ENCODE results near the gene RNF220.

The RNF220 gene

GRCh38 chr1:44587796-44588460 is 182.9 kb downstream of the RNF220 start:
- DNase-seq (ENCODE audit: low spot score) = no peak

- no peak for DNase-seq (ENCODE audit: low spot score)
Observed at GRCh38 chr1:44588551-44589210, 183.6 kb downstream of the RNF220 start.

- no peak for DNase-seq (ENCODE audit: low spot score)
Observed at GRCh38 chr1:44590475-44590874, 185.4 kb downstream of the RNF220 start.

GRCh38 chr1:44591381-44591780 is 186.3 kb downstream of the RNF220 start:
- no peak for DNase-seq (ENCODE audit: low spot score)

GRCh38 chr1:44592208-44593145 is 187.4 kb downstream of the RNF220 start:
- DNase-seq (ENCODE audit: low spot score) = no peak

GRCh38 chr1:44594353-44594752 is 189.3 kb downstream of the RNF220 start:
- DNase-seq (ENCODE audit: low spot score) = no peak

GRCh38 chr1:44594871-44595735 is 190.0 kb downstream of the RNF220 start:
- DNase-seq (ENCODE audit: low spot score) = peak; percentile 90

- no peak for DNase-seq (ENCODE audit: low spot score)
Observed at GRCh38 chr1:44596511-44596910, 191.5 kb downstream of the RNF220 start.

GRCh38 chr1:44598167-44598566 is 193.1 kb downstream of the RNF220 start:
- DNase-seq (ENCODE audit: low spot score) = no peak

GRCh38 chr1:44602634-44603628 is 197.9 kb downstream of the RNF220 start:
- DNase-seq (ENCODE audit: low spot score) = no peak

GRCh38 chr1:44603718-44604117 is 198.7 kb downstream of the RNF220 start:
- no peak for DNase-seq (ENCODE audit: low spot score)

GRCh38 chr1:44604157-44604955 is 199.3 kb downstream of the RNF220 start:
- no peak for DNase-seq (ENCODE audit: low spot score)

GRCh38 chr1:44605914-44606615 is 201.0 kb downstream of the RNF220 start:
- no peak for DNase-seq (ENCODE audit: low spot score)

- no peak for DNase-seq (ENCODE audit: low spot score)
Observed at GRCh38 chr1:44606701-44607281, 201.7 kb downstream of the RNF220 start.

GRCh38 chr1:44608141-44608540 is 203.1 kb downstream of the RNF220 start:
- DNase-seq (ENCODE audit: low spot score) = no peak

GRCh38 chr1:44609412-44609767 is 204.3 kb downstream of the RNF220 start:
- DNase-seq (ENCODE audit: low spot score) = no peak

GRCh38 chr1:44609768-44610526 is 204.9 kb downstream of the RNF220 start:
- no peak for DNase-seq (ENCODE audit: low spot score)

Data from germinal center (tissue), 1 donor.